GM21737 (cell line): Measurements from ENCODE around the gene RBM20.
"Not testable (repeated sequence)": the region's sequence is repeated elsewhere in the genome, so short reads cannot be mapped to it uniquely, and the experiment has no call there.

Source experiments
- ATAC-seq: cut with Tn5 transposase; IDR thresholded peaks from one replicate; pipeline ENCODE4 v1.9.1; 2021; ENCODE audit warnings: mild to moderate bottlenecking, moderate library complexity; ENCODE audit not compliant: unreplicated experiment

Gene RBM20

GRCh38 chr10:110647136-110647430, 2.9 kb downstream of the RBM20 start:
- no peak for ATAC-seq

- ATAC-seq, result no peak
These were observed 4.7 kb downstream of the RBM20 start for GRCh38 chr10:110648692-110649346.

DNA sequence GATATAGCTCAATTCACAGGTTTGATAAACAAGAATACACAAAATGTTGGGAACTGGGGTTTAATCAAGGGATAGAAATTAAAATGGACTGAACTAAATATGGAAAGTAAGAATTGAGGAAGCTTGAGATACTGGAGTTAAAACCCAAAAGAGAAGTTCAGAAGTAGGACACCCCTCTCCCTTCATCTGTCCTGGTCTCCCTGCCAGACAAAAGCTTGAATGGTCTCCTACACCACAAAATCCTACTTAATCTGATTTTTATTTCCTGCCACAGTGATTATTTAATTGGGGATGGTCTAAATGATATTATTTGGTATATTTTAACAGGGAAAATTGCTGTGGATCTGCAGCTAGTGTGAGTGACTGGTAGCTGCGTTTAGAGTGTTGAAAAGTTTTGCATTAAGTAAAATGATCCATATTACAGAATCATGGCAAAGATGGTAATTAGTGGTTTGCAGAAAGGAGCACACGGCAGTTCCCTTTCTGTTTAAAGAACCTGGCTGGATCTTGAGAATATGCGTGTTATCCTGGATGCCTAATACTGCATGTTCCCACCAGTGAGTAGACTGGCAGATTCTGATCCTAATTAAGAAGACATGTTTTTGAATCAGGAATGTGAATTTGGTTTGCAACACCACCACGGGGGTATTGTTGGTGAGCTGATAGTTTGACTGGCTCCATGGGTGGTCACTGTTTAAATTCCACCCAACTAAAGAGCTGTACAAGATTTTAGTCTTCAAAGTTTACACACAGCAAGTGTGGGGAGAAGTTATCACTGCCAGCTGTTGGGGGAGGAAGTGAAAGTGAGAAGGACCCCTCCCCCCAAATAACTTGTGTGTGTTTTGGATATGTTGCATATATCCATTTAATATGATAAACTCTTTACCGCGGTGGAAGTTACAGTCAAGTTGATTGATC, 5.5 kb downstream of the RBM20 start:
- ATAC-seq, result no peak

GRCh38 chr10:110650265-110650668, 6.1 kb downstream of the RBM20 start:
- ATAC-seq, result no peak

DNA sequence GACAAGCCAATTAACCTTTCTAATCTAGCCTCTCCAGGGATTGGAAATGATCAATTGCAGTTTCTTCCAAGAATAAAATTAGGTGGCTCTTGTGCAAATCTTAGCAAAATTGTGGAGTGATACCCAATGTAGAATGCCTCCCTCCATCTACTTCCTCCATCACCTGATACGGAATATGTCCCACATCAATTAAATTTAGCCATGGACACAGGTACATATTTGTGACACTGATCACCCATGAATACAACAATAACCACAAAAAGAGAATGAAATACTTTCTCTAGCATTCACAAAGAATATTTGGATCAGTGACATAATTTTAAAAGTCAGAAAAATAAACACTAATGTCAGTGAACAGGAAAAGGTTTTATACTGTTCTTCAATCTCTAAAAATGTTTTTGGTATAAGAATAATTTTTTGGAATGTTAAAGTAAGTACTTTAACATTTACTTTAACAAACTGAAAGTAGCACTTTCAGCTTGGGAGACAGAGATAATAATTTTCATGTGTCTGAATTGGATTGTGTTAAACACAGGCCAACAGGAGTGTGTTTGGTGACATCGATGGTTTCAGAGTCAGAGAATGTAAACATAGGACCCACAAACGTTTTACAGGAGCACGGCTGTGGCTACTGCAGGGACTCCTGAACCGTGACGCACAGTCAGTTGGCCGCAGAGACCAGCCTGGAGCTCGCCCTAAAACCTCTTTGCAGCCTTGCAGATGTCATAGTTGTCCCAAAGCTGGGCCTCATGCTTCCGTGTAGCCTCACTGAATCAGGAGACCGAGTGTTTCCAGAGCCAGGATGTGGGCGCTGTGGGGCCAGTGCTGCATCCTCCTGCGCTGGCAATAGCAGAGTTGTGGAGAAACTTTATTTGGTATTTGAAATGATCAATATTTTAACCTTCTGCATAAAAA, 7.2 kb downstream of the RBM20 start:
- peak; percentile 90 for ATAC-seq

- no peak for ATAC-seq
These were observed 8.5 kb downstream of the RBM20 start for GRCh38 chr10:110652475-110653118.

GRCh38 chr10:110655320-110655719, 11.2 kb downstream of the RBM20 start:
- ATAC-seq, result no peak

GRCh38 chr10:110656612-110657011, 12.5 kb downstream of the RBM20 start:
- ATAC-seq, result no peak

DNA sequence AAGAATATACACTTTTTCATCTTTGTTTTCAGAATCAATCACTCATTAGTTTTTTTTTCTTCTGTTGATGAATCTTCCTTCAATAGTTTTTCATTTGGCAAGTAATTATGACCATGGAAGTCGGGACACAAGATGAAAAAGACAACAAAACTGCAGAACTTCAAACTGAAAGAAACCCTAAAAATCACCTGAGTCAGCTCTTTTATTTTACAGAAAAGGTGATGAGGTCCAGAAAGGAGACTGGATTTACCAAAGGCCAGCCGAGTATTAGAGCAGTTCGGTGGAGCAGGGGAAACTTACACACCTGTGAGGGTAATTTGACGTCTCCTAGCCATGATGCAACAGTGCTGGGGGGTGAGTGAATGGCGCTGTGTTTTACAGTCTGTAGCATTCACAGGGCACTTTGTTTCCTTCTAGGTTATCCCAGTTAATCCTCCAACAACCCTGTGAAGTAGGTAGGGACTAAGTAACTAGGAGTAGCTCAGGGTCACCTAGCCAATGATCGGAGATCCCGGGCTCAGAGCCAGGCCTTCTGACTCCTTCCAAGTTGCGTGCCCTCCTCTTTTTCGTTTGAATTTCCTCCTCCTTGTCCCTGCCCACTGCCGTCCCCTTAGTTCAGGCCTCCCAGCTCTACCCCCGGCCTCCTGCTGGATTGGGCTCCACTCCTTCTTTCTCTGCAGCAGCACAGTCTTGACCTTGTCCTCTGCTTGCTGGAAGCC, 14.0 kb downstream of the RBM20 start:
- no peak for ATAC-seq

DNA sequence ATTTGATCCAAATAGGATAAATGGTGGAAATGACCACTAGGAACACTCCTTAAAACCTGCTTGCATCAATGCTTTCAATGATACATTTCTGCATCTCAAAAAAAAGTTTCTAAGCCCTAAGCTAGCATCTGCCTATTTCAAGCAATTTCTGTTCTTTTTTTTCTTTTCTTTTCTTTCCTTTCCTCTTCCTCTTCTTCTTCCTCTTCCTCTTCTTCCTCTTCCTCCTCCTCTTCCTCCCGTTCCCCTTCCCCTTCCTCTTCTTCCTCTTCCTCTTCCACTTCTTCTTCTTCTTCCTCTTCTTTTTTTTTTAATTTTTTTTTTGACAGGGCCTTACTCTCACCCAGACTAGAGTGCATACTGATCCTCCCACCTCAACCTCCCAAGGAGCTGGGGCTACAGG, 15.4 kb downstream of the RBM20 start:
- no peak for ATAC-seq

DNA sequence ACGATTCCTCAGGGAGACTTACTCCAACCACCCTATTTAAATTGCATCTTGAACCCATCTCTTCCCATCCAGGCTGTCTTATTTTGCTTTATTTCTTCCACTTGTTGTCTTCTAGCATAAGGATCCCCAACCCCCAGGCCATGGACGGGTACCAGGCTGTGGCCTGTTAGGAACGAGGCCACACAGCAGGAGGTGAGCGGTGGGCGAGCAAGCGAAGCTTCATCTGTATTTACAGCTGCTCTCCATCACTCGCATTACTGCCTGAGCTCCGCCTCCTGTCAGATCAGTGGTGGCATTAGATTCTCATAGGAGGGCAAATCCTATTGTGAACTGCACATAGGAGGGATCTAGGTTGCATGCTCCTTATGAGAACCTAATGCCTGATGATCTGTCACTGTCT, 16.2 kb downstream of the RBM20 start:
- ATAC-seq, result not testable (repeated sequence)

DNA sequence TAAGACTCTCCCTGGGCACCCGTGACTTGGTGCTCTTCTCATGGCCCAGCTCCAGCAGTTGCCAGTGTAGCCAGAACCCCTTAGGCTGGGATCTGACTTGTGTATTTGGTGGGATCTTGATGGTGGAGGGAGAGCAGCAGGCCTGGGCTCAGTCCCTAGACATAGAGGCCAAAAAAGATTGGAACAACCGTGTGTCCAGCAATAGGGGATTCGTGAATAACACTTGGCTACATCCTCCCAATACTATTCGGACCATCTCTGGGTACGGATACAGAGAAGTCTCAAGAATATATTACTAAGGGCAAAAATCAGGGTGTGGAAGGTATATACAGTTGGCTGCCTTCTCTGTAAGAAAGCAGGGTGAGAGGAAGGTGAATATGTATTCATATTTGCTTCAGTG, 17.2 kb downstream of the RBM20 start:
- no peak for ATAC-seq

DNA sequence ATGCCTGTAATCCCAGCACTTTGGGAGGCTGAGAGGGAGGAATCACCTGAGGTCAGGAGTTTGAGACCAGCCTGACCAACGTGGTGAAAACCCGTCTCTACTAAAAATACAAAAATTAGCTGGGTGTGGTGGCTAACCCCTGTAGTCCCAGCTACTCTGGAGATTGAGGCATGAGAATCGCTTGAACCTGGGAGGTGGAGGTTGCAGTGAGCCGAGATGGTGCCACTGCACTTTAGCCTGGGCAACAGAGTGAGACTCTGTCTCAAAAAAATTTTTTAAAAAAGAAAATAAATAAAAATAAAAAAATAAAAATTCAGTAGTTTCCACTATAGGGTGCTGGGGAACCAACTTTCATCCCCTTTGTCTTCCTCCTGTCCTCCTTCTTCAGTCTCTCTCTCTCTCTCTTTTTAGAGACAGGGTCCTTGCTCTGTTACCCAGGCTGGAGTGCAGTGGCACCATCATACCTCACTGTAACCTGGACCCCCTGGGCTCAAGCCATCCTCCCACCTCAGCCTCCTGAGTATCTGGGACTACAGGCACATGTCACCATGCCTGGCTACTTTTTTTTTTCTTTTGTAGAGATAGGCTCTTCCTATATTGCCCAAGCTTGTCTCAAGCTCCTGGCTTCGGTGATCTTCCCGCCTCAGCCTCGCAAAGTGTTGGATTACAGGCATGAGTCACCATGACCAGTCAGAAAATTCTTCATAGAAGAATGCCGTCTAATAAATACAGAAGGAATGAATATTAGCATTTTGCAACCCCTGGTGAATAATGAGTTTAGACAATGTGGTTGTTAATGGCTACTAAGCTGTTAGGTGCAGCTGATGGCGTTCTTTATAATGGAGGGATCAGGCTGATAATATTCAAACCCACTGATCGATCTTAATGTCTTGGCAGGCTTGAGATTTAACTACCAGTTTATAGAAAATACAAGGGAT, 20.6 kb downstream of the RBM20 start:
- no peak for ATAC-seq

GRCh38 chr10:110666259-110666658, 22.1 kb downstream of the RBM20 start:
- not testable (repeated sequence) for ATAC-seq

DNA sequence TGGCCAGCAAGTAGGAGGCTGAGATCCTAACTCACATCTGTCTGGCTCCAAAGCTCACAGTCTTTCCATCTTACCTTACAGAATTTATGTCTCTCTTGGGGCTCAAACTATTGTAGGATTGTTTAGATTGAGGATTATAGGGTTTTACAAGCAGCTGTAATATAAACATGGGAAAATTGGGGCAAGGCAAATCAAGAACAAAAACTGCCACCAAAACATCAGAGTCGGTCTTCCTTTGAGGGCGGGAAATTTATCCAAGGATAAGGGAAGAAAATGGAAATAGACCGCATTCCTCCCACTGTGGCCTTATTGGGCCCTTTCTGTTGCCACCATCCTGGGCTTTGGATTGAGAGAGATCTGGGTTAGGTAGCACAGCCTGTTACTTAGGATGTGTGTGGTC, 22.5 kb downstream of the RBM20 start:
- no peak for ATAC-seq

- no peak for ATAC-seq
These were observed 23.6 kb downstream of the RBM20 start for GRCh38 chr10:110667620-110668343.

GRCh38 chr10:110668443-110668842, 24.3 kb downstream of the RBM20 start:
- ATAC-seq, result no peak

DNA sequence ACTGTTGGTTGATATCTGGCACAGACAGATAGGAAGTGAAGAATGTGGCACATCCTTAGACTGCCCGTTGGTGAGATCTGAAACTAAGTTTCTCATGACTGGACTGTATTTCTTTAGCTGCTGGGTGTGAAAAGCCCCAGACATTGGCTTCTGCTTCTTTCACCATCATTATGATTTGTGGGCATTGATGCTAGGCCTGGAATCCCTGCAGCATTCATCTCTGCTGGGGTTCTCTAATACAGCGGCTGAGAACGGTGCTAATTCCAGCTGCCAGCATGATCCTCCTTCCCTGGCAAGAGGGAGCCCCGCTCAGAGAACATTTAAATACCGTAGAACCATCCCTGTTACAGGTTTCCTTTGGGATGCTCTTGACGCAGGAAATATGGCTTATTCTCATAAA, 26.2 kb downstream of the RBM20 start:
- no peak for ATAC-seq
